SK-N-SH treated with all-trans-retinoic acid at 6 μM for 48 hours (cell line): ENCODE data around the gene ZEB2.

Experiments
- ATAC-seq: fragments of 200-7000 bp; cut with Tn5 transposase; 3 replicates; pipeline ENCODE4 v1.9.1; 2020; ENCODE audit warnings: mild to moderate bottlenecking, moderate library complexity
- ARNTL ChIP-seq: fragments of 450-650 bp; formaldehyde crosslinking; IDR thresholded peaks from 2 replicates; pipeline ENCODE4 v1.5.0; 2020; ENCODE audit warnings: low read depth, mild to moderate bottlenecking, moderate library complexity, borderline replicate concordance
- BACH2 ChIP-seq: fragments of 250-450 bp; sonication (Bioruptor Pico); IDR thresholded peaks from 2 replicates; pipeline ENCODE4 v1.9.0; 2021; ENCODE audit warnings: mild to moderate bottlenecking, borderline replicate concordance
- CSDC2 ChIP-seq: fragments of 250-450 bp; sonication (Bioruptor Pico); IDR thresholded peaks from 2 replicates; pipeline ENCODE4 v1.5.0; 2020; ENCODE audit warnings: mild to moderate bottlenecking, moderate library complexity
- ESRRG ChIP-seq: fragments of 250-450 bp; sonication (Bioruptor Pico); IDR thresholded peaks from 2 replicates; pipeline ENCODE4 v1.6.1; 2021; ENCODE audit warnings: mild to moderate bottlenecking
- GLIS3 ChIP-seq: fragments of 250-450 bp; sonication (Bioruptor Pico); IDR thresholded peaks from 2 replicates; pipeline ENCODE4 v1.5.0; 2020; ENCODE audit warnings: mild to moderate bottlenecking, moderate library complexity
- ISL1 ChIP-seq: fragments of 250-450 bp; sonication (Bioruptor Pico); IDR thresholded peaks from 2 replicates; pipeline ENCODE4 v2.1.2; 2022; ENCODE audit warnings: mild to moderate bottlenecking, moderate library complexity
- OSR1 ChIP-seq: fragments of 250-450 bp; sonication (Bioruptor Pico); IDR thresholded peaks from 2 replicates; pipeline ENCODE4 v1.8.0; 2022; ENCODE audit warnings: moderate library complexity, mild to moderate bottlenecking, inconsistent platforms
- PPARA ChIP-seq: fragments of 250-450 bp; sonication (Bioruptor Pico); IDR thresholded peaks from 2 replicates; pipeline ENCODE4 v1.5.0; 2020; ENCODE audit warnings: mild to moderate bottlenecking, borderline replicate concordance
- RARB ChIP-seq: fragments of 250-450 bp; sonication (Bioruptor Pico); IDR thresholded peaks from 2 replicates; pipeline ENCODE4 v1.8.0; 2021; ENCODE audit warnings: mild to moderate bottlenecking, moderate library complexity
- SNAI2 ChIP-seq: fragments of 250-450 bp; sonication (Bioruptor Pico); IDR thresholded peaks from 2 replicates; pipeline ENCODE4 v1.5.0; 2020; ENCODE audit warnings: mild to moderate bottlenecking, moderate library complexity
- TCF4 ChIP-seq: fragments of 250-450 bp; sonication (Bioruptor Pico); IDR thresholded peaks from 2 replicates; pipeline ENCODE4 v1.8.0; 2021; ENCODE audit warnings: mild to moderate bottlenecking, moderate library complexity, borderline replicate concordance
- TOX ChIP-seq: fragments of 250-450 bp; sonication (Bioruptor Pico); IDR thresholded peaks from 2 replicates; pipeline ENCODE4 v1.8.0; 2021; ENCODE audit warnings: mild to moderate bottlenecking, moderate library complexity, borderline replicate concordance
- ZC3H10 ChIP-seq: fragments of 250-450 bp; sonication (Bioruptor Pico); IDR thresholded peaks from 2 replicates; pipeline ENCODE4 v1.5.1; 2021; ENCODE audit warnings: mild to moderate bottlenecking, moderate library complexity
- ZFP3 ChIP-seq: fragments of 250-450 bp; sonication (Bioruptor Pico); IDR thresholded peaks from 2 replicates; pipeline ENCODE4 v1.5.0; 2020; ENCODE audit warnings: mild to moderate bottlenecking, moderate library complexity
- ZFP30 ChIP-seq: fragments of 450-650 bp; formaldehyde crosslinking; IDR thresholded peaks from 2 replicates; pipeline ENCODE4 v1.5.0; 2022; ENCODE audit warnings: mild to moderate bottlenecking, moderate library complexity
- ZNF565 ChIP-seq: fragments of 450-650 bp; formaldehyde crosslinking; conservative IDR thresholded peaks from 2 replicates; pipeline ENCODE4 v1.5.0; 2020; ENCODE audit warnings: low read depth, mild to moderate bottlenecking, moderate library complexity
- ZNF8 ChIP-seq: fragments of 450-650 bp; formaldehyde crosslinking; IDR thresholded peaks from 2 replicates; pipeline ENCODE4 v1.5.0; 2020; ENCODE audit warnings: mild to moderate bottlenecking, moderate library complexity
- TF ChIP-seq, protein P1 (sequence below): fragments of 250-450 bp; sonication (Bioruptor Pico); IDR thresholded peaks from 2 replicates; pipeline ENCODE4 v1.5.1; 2021; ENCODE audit warnings: mild to moderate bottlenecking, moderate library complexity
- TF ChIP-seq, protein P2 (sequence below): fragments of 250-450 bp; sonication (Bioruptor Pico); IDR thresholded peaks from 2 replicates; pipeline ENCODE4 v1.8.0; 2021; ENCODE audit warnings: low read depth, mild to moderate bottlenecking, moderate library complexity, borderline replicate concordance
- TF ChIP-seq, protein P3 (sequence below): fragments of 250-450 bp; sonication (Bioruptor Pico); IDR thresholded peaks from 2 replicates; pipeline ENCODE4 v1.8.0; 2020; ENCODE audit warnings: mild to moderate bottlenecking, moderate library complexity, borderline replicate concordance
- TF ChIP-seq, protein P4 (sequence below): fragments of 250-450 bp; sonication (Bioruptor Pico); IDR thresholded peaks from 2 replicates; pipeline ENCODE4 v1.5.0; 2020; ENCODE audit warnings: mild to moderate bottlenecking, moderate library complexity
- TF ChIP-seq, protein P5 (sequence below): fragments of 250-450 bp; sonication (Bioruptor Pico); IDR thresholded peaks from 2 replicates; pipeline ENCODE4 v1.5.1; 2020; ENCODE audit warnings: low read depth, mild to moderate bottlenecking, moderate library complexity

ZEB2 gene

DNA sequence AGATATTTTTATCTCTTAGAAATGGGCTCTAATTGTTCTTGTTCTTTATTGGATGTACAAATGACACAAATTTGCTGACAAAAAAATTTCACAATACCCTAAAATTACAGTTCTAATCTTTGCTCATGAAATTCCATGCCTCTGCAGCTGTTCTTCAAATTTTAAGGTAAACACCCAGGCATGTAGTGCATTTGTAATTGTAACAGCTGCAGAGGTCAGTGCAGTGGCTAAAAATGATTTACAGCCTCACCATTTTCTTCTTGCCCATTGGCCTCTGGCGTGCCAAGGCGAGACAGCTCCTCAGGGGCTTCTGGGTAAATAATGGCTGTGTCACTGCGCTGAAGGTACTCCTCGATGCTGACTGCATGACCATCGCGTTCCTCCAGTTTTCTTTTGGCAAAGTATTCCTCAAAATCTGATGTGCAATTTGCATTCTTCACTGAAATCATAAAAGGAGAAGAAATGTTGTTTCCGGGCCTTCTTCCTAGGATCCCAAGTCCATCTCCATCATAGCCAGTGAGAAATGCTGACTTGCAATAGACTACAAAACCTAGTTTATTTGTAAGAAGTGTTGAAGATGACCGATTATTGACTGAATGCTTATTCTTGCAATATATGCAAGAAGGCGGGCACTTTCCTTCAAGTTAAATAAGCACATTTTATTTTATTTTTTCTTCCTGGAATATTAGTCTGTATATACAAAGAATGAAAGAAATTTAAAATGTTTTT lies 115.2 kb downstream of the ZEB2 start (continued):
- TF ChIP-seq, protein P1, sequence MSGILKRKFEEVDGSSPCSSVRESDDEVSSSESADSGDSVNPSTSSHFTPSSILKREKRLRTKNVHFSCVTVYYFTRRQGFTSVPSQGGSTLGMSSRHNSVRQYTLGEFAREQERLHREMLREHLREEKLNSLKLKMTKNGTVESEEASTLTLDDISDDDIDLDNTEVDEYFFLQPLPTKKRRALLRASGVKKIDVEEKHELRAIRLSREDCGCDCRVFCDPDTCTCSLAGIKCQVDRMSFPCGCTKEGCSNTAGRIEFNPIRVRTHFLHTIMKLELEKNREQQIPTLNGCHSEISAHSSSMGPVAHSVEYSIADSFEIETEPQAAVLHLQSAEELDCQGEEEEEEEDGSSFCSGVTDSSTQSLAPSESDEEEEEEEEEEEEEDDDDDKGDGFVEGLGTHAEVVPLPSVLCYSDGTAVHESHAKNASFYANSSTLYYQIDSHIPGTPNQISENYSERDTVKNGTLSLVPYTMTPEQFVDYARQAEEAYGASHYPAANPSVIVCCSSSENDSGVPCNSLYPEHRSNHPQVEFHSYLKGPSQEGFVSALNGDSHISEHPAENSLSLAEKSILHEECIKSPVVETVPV (CRISPR knock-in tag), result no peak
- no peak for TF ChIP-seq TOX (CRISPR knock-in tag)
- TF ChIP-seq TCF4, result no peak
- TF ChIP-seq ESRRG (CRISPR knock-in tag), result no peak
- TF ChIP-seq ZNF8 (CRISPR knock-in tag), result no peak
- TF ChIP-seq RARB (CRISPR knock-in tag), result no peak
- no peak for TF ChIP-seq OSR1 (CRISPR knock-in tag)
- TF ChIP-seq ISL1 (CRISPR knock-in tag), result no peak
- TF ChIP-seq ARNTL (CRISPR knock-in tag), result no peak
- TF ChIP-seq, protein P2, sequence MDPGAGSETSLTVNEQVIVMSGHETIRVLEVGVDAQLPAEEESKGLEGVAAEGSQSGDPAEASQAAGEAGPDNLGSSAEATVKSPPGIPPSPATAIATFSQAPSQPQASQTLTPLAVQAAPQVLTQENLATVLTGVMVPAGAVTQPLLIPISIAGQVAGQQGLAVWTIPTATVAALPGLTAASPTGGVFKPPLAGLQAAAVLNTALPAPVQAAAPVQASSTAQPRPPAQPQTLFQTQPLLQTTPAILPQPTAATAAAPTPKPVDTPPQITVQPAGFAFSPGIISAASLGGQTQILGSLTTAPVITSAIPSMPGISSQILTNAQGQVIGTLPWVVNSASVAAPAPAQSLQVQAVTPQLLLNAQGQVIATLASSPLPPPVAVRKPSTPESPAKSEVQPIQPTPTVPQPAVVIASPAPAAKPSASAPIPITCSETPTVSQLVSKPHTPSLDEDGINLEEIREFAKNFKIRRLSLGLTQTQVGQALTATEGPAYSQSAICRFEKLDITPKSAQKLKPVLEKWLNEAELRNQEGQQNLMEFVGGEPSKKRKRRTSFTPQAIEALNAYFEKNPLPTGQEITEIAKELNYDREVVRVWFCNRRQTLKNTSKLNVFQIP, result no peak
- TF ChIP-seq, protein P3, sequence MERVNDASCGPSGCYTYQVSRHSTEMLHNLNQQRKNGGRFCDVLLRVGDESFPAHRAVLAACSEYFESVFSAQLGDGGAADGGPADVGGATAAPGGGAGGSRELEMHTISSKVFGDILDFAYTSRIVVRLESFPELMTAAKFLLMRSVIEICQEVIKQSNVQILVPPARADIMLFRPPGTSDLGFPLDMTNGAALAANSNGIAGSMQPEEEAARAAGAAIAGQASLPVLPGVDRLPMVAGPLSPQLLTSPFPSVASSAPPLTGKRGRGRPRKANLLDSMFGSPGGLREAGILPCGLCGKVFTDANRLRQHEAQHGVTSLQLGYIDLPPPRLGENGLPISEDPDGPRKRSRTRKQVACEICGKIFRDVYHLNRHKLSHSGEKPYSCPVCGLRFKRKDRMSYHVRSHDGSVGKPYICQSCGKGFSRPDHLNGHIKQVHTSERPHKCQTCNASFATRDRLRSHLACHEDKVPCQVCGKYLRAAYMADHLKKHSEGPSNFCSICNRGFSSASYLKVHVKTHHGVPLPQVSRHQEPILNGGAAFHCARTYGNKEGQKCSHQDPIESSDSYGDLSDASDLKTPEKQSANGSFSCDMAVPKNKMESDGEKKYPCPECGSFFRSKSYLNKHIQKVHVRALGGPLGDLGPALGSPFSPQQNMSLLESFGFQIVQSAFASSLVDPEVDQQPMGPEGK (CRISPR knock-in tag), result no peak

DNA sequence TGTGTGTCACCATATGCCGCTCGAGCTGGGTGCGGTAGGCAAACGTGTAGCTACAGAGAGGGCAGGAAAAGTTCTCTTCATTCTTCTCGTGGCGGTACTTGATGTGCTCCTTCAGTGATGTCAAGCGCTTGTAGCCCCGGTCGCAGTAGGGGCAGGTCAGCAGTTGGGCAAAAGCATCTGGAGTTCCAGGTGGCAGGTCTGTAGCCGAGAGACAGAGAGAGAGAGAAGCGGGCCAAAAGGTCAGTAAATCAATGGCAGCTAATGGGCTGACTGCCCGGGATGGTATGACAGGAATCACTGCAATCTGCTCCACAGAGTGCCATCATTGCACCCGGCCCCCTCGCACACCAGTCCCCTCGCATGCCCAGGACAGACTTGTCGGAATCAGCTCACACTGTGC lies 116.0 kb downstream of the ZEB2 start:
- TF ChIP-seq ZNF8 (CRISPR knock-in tag) (no peak), ZFP30 (CRISPR knock-in tag) (no peak), SNAI2 (CRISPR knock-in tag) (no peak), CSDC2 (CRISPR knock-in tag) (no peak), ISL1 (CRISPR knock-in tag) (no peak), ZFP3 (no peak), GLIS3 (CRISPR knock-in tag) (no peak), TCF4 (no peak), OSR1 (CRISPR knock-in tag) (no peak), PPARA (no peak), BACH2 (CRISPR knock-in tag) (no peak), RARB (CRISPR knock-in tag) (no peak), TOX (CRISPR knock-in tag) (no peak), ZC3H10 (CRISPR knock-in tag) (no peak), ZNF565 (no peak)
- TF ChIP-seq, protein P4, sequence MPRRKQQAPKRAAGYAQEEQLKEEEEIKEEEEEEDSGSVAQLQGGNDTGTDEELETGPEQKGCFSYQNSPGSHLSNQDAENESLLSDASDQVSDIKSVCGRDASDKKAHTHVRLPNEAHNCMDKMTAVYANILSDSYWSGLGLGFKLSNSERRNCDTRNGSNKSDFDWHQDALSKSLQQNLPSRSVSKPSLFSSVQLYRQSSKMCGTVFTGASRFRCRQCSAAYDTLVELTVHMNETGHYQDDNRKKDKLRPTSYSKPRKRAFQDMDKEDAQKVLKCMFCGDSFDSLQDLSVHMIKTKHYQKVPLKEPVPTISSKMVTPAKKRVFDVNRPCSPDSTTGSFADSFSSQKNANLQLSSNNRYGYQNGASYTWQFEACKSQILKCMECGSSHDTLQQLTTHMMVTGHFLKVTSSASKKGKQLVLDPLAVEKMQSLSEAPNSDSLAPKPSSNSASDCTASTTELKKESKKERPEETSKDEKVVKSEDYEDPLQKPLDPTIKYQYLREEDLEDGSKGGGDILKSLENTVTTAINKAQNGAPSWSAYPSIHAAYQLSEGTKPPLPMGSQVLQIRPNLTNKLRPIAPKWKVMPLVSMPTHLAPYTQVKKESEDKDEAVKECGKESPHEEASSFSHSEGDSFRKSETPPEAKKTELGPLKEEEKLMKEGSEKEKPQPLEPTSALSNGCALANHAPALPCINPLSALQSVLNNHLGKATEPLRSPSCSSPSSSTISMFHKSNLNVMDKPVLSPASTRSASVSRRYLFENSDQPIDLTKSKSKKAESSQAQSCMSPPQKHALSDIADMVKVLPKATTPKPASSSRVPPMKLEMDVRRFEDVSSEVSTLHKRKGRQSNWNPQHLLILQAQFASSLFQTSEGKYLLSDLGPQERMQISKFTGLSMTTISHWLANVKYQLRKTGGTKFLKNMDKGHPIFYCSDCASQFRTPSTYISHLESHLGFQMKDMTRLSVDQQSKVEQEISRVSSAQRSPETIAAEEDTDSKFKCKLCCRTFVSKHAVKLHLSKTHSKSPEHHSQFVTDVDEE (CRISPR knock-in tag), result no peak
- TF ChIP-seq, protein P5, sequence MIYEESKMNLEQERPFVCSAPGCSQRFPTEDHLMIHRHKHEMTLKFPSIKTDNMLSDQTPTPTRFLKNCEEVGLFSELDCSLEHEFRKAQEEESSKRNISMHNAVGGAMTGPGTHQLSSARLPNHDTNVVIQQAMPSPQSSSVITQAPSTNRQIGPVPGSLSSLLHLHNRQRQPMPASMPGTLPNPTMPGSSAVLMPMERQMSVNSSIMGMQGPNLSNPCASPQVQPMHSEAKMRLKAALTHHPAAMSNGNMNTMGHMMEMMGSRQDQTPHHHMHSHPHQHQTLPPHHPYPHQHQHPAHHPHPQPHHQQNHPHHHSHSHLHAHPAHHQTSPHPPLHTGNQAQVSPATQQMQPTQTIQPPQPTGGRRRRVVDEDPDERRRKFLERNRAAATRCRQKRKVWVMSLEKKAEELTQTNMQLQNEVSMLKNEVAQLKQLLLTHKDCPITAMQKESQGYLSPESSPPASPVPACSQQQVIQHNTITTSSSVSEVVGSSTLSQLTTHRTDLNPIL (CRISPR knock-in tag), result no peak
- TF ChIP-seq, protein P3 (CRISPR knock-in tag), result no peak
- TF ChIP-seq, protein P2, result no peak
- TF ChIP-seq, protein P1 (CRISPR knock-in tag), result no peak
- no peak for ATAC-seq
